ENCODE results near the gene ELOB.

Gene ELOB

GRCh38 chr16:2817340-2818271 lies 40.5 kb upstream of the ELOB start:
- no peak for TF ChIP-seq CTCF (IDR thresholded peaks at IDR 0.05; ENCODE audit: low read length, missing control alignments)
- no peak for DNase-seq (ENCODE audit: low read depth)
- H3K4me3 ChIP-seq (replicated peaks; ENCODE audit: low read depth, low read length) = no peak overlapping the region

DNA sequence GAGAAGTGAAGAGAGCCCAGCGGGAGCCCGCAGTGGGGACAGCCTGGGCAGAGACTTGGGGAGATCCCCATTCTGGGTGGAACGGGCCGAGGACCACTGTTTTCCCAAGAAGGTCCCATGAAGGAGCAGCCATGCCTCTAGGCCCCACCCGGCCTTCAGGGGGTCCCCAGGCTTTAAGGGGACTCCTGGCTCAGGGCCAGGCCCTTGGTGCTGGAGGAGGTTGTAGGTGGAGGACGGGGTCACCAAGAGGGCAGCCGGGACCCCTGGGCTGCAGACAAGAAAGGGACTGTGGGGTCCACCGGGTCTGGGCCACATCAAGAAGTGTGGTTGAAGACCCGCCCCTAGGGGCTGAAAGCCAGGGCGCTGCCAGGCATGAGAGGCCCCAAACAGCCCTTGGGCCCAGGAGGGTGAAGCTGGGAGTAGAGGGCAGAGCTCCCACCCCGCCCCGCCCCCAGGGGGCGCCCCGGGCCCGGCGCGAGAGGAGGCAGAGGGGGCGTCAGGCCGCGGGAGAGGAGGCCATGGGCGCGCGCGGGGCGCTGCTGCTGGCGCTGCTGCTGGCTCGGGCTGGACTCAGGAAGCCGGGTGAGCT lies 39.8 kb upstream of the ELOB start, which contains the start of gene PRSS21:
Gene PRSS21 (plus strand): TSS at position 487 of the 589 bp plus-strand sequence. CDS start 32 bp downstream, at position 519.
- H3K4me3 ChIP-seq (replicated peaks; ENCODE audit: low read depth, low read length) = no peak within 1 kb of the TSS
- TF ChIP-seq CTCF (IDR thresholded peaks at IDR 0.05; ENCODE audit: low read length, missing control alignments) = no peak
- no peak for DNase-seq (ENCODE audit: low read depth)

GRCh38 chr16:2815299-2815771 lies 38.3 kb upstream of the ELOB start:
- no peak for TF ChIP-seq CTCF (IDR thresholded peaks at IDR 0.05; ENCODE audit: low read length, missing control alignments)

DNA sequence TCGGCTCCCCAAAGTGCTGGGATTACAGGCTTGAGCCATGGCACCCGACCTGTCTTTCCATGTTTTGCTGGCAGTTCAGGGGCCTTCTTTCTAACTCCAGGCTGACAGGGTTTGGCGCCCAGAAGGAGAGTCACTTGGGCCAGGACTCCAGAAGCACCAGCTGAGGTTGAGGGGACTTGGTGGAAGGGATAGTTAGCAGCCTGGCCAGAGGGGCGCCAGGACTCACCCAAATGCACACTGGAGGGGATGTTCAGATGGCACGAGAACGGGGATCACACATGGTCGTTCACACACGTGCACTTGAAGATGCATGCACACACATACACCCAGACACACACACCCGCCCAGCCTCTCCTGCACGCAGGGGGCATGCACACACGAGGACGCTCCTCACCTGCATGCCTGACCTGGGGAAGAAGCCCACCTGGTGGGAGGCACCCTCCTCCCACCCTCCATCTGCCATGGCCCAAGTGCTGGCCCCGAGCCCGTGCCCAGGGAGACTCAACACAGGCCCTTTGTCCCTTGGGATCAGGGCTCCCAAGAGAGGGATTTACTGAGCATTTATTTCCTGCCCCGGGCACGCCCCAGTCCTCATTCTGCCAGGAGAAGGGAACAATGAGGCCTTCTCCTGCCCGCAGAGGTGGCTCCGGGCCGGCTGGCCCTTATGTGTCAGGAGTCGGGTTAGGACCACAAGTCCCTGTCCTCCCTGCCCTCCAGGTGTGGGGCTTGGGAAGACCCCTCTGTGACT lies 37.6 kb upstream of the ELOB start:
- DNase-seq (ENCODE audit: low read depth) = no peak
- TF ChIP-seq CTCF (IDR thresholded peaks at IDR 0.05; ENCODE audit: low read length, missing control alignments) = no peak
- H3K4me3 ChIP-seq (replicated peaks; ENCODE audit: low read depth, low read length) = no peak overlapping the region

More at GRCh38 chr16:2815299-2815771, 38.3 kb upstream of the ELOB start:
- DNase-seq (ENCODE audit: low read depth) = no peak
- no peak overlapping the region for H3K4me3 ChIP-seq (replicated peaks; ENCODE audit: low read depth, low read length)

DNA sequence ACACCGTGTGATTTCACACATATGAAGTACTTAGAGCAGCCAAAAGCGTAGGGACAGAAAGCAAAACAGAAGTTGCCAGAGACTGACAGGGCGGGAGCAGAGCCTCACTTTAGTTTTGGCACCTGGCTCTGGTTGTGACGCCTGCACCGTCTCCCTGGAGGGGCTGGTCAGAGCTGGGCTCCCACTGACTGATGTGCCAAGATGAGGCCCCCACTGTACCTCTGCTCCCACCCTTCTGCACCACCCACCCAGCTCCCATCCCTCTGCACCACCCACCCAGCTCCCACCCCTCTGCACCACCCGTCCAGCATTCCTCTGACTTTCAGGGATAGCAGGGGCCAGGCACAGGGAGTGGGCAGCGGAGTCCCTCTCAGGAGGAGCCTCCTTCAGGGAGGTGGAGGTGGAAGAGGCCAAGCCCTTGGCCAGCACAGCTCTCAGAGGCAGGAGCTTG lies 36.7 kb upstream of the ELOB start:
- DNase-seq (ENCODE audit: low read depth) = no peak
- TF ChIP-seq CTCF (IDR thresholded peaks at IDR 0.05; ENCODE audit: low read length, missing control alignments) = no peak
- H3K4me3 ChIP-seq (replicated peaks; ENCODE audit: low read depth, low read length) = no peak overlapping the region

GRCh38 chr16:2811703-2812471 lies 34.8 kb upstream of the ELOB start:
- TF ChIP-seq CTCF (IDR thresholded peaks at IDR 0.05; ENCODE audit: low read length, missing control alignments) = no peak
- no peak for DNase-seq (ENCODE audit: low read depth)
- H3K4me3 ChIP-seq (replicated peaks; ENCODE audit: low read depth, low read length) = no peak overlapping the region

Data from fibroblast of pulmonary artery (primary cell).